DND-41 (cell line): ENCODE results near the gene OTUD3.

ENCODE experiments used
- ATAC-seq: fragments of 200-7000 bp; cut with Tn5 transposase; 3 replicates; pipeline ENCODE4 v1.9.1; 2021; ENCODE audit warnings: low read depth; ENCODE audit not compliant: insufficient read depth
- DNase-seq: peaks from one replicate; pipeline ENCODE4 v3.0.0-alpha.2; 2020
- H2AFZ ChIP-seq: 2 replicates; pipeline ENCODE4 v1.6.0; 2012; ENCODE audit warnings: low read depth, low read length
- H3K27ac ChIP-seq: 2 replicates; pipeline ENCODE4 v1.5.1; 2012; ENCODE audit warnings: low read length, inconsistent platforms
- H3K27me3 ChIP-seq: fragments of 200-600 bp; sonication (generic); 2 replicates; pipeline ENCODE4 v1.6.0; 2012; ENCODE audit warnings: low read length, mild to moderate bottlenecking, inconsistent platforms; ENCODE audit not compliant: insufficient read depth, poor library complexity
- H3K36me3 ChIP-seq: 2 replicates; pipeline ENCODE4 v1.5.1; 2012; ENCODE audit warnings: low read length, inconsistent platforms; ENCODE audit not compliant: insufficient read depth
- H3K4me1 ChIP-seq: 2 replicates; pipeline ENCODE4 v1.5.1; 2012; ENCODE audit warnings: mild to moderate bottlenecking, low read length; ENCODE audit not compliant: insufficient read depth
- H3K4me2 ChIP-seq: 2 replicates; pipeline ENCODE4 v1.6.0; 2012; ENCODE audit warnings: mild to moderate bottlenecking, moderate library complexity, low read length, inconsistent platforms; ENCODE audit not compliant: insufficient read depth
- H3K4me3 ChIP-seq, 2 experiments: fragments of 200-600 bp in 1 of 2; shearing (Covaris generic) in 1 of 2; 2 replicates each; pipeline ENCODE4 v1.5.1; 2012 to 2016; ENCODE audit warnings: inconsistent platforms in 2 of 2, low read length in 2 of 2, mild to moderate bottlenecking in 2 of 2, low read depth in 1 of 2, moderate library complexity in 1 of 2
- H3K79me2 ChIP-seq: 2 replicates; pipeline ENCODE4 v1.6.0; 2012; ENCODE audit warnings: low read length, inconsistent platforms; ENCODE audit not compliant: insufficient read depth
- H3K9ac ChIP-seq: 2 replicates; pipeline ENCODE4 v1.6.0; 2012; ENCODE audit warnings: low read depth, mild to moderate bottlenecking, inconsistent platforms, low read length, moderate library complexity
- H3K9me3 ChIP-seq: 2 replicates; pipeline ENCODE4 v1.5.1; 2012; ENCODE audit warnings: low read length, moderate library complexity, mild to moderate bottlenecking, inconsistent platforms; ENCODE audit not compliant: insufficient read depth, severe bottlenecking
- H4K20me1 ChIP-seq: 2 replicates; pipeline ENCODE4 v1.6.0; 2012; ENCODE audit warnings: low read length; ENCODE audit not compliant: insufficient read depth
- EZH2 ChIP-seq: IDR thresholded peaks from 3 replicates; pipeline ENCODE4 v1.6.1; 2012; ENCODE audit warnings: borderline replicate concordance, low read depth, mild to moderate bottlenecking, moderate library complexity, low read length, inconsistent platforms; ENCODE audit not compliant: severe bottlenecking
- TF ChIP-seq, protein P1 (sequence below): IDR thresholded peaks from 2 replicates; pipeline ENCODE4 v1.5.1; 2012; ENCODE audit warnings: borderline replicate concordance, low read length, moderate library complexity, mild to moderate bottlenecking; ENCODE audit not compliant: poor library complexity, severe bottlenecking; ENCODE audit errors: extremely low read depth

Gene OTUD3

DNA sequence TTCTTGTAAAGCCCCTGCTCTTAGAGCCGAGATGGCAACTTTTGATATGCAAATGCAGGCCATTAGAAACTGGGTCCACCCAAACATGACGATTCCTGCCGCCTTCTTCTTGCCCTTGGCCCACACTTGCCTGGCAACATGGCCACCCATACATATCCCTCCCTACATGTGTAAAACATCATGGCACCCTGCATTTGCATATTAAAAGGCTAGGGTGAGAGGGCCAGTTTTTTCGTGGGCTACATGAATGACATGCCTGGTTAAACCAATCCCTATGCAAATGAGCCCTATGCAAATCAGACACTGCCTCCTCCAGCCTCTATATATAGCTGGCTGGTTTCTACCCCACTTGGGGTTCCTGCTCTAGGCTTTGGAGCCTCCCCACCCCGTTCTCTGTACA is 78.4 kb downstream of the OTUD3 start:
- Histone ChIP-seq H2AFZ (no peak overlapping the region), H3K4me1 (no peaks in the 10 kb centered on the region), H3K79me2 (no peaks in the 10 kb centered on the region), H3K27me3 (peaks cover 10% of the 10 kb centered on the region), H3K36me3 (no peaks in the 10 kb centered on the region), H3K27ac (no peak overlapping the region), H3K4me3 (no peak overlapping the region), H3K4me2 (no peak overlapping the region), H3K9ac (no peak overlapping the region), H3K9me3 (no peaks in the 10 kb centered on the region), H4K20me1 (no peaks in the 10 kb centered on the region)
- ATAC-seq (no peak), DNase-seq (no peak)
- TF ChIP-seq, protein P1, sequence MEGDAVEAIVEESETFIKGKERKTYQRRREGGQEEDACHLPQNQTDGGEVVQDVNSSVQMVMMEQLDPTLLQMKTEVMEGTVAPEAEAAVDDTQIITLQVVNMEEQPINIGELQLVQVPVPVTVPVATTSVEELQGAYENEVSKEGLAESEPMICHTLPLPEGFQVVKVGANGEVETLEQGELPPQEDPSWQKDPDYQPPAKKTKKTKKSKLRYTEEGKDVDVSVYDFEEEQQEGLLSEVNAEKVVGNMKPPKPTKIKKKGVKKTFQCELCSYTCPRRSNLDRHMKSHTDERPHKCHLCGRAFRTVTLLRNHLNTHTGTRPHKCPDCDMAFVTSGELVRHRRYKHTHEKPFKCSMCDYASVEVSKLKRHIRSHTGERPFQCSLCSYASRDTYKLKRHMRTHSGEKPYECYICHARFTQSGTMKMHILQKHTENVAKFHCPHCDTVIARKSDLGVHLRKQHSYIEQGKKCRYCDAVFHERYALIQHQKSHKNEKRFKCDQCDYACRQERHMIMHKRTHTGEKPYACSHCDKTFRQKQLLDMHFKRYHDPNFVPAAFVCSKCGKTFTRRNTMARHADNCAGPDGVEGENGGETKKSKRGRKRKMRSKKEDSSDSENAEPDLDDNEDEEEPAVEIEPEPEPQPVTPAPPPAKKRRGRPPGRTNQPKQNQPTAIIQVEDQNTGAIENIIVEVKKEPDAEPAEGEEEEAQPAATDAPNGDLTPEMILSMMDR, result no peak
- TF ChIP-seq EZH2, result no peak
